DMS79 treated with DMSO at 0.1 percent for 48 hours (cell line): ENCODE measurements around the gene IL4.
"Not testable (repeated sequence)": the region's sequence is repeated elsewhere in the genome, so short reads cannot be mapped to it uniquely, and the experiment has no call there.

Source experiments
- DNase-seq: peaks from one replicate; lab custom pipeline; 2025; lab: John Stamatoyannopoulos, UW

The IL4 gene

DNA sequence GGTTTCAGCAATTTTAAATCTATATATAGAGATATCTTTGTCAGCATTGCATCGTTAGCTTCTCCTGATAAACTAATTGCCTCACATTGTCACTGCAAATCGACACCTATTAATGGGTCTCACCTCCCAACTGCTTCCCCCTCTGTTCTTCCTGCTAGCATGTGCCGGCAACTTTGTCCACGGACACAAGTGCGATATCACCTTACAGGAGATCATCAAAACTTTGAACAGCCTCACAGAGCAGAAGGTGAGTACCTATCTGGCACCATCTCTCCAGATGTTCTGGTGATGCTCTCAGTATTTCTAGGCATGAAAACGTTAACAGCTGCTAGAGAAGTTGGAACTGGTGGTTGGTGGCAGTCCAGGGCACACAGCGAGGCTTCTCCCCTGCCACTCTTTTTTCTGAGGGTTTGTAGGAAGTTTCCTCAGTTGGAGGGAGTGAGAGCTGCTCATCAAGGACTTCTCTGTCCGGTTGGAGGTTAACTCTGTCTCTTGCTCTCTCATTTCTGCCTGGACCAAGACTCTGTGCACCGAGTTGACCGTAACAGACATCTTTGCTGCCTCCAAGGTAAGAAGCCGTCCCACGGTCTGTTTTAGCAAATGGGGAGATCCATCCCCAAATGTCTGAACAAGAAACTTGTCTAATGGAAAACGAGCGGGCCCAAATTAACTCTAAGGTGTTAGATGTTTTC lies at the start of gene IL4:
Gene IL4 (plus strand): TSS at position 51 of the 692 bp plus-strand sequence. CDS start 62 bp downstream, at position 113.
- DNase-seq: no peak

DNA sequence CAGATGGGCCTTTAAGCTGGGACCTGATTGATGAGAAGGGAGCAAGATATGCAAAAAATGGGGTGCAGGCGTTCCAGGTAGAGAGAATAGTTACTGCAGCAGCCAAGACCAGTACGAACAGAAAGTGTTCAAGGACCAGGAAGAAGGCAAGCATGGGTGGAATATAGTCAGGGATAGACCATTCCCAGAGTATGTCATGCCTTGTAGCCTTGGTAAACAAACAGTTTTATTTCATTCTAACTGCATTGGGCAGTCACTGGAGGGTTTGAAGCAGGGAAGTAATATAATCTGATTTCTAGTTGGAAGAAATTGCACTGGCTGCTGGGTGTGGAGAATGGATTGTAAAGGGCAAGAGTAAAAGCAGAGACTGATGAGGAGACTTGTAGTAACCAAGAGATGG lies 46.3 kb upstream of the IL4 start:
- DNase-seq: no peak

DNA sequence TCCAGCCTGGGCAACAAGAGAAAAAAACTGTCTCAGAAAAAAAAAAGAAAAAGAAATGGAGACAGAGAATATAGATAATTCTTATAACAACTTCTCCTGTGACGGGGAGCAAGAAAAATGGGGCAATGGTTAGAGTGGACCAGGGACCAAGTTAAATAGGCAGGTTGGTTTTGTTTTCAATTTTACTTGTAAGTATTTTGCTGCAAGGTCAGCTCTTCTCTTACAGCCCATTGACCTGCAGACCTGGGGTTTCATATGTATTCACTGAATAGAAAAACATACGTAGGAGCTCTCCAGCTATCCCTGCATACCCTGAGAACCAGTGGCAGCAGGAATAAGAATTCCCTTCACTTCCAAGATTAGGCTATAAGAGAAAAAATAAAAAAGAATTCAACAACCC lies 45.0 kb upstream of the IL4 start:
- no peak for DNase-seq

DNA sequence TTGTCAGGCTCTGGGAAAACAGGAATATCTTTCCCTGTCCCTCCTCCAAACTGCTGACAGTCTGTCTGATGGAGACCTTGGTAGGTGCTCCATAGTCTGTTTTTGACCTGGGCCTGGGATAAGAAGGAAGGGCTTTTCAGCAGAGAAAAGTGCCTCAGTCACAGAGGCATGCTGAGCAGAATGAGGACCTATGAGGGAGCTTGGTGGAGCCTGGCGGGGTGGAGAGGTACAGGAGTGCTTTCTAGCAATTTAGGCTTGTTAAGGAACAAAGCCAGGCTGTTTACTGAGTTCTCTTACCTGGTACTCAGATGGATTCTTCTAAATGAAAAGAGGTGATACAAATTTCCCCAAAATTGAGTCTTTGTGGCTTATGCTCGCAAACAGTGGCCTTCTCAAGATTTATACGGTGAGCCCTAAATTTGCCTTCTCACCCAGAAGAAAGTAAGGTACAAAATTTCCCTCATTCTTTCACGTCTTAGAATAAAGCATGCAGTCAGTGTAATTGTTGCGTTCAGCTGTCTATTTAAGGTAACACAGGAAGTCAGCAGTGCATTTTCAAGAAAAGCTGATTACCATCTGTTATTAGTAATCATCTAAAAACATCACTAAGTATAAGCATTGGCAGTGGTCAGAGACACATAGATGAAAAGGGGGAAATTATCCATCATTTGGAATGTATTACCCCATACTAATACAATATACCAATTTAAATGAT lies 44.4 kb upstream of the IL4 start:
- no peak for DNase-seq

DNA sequence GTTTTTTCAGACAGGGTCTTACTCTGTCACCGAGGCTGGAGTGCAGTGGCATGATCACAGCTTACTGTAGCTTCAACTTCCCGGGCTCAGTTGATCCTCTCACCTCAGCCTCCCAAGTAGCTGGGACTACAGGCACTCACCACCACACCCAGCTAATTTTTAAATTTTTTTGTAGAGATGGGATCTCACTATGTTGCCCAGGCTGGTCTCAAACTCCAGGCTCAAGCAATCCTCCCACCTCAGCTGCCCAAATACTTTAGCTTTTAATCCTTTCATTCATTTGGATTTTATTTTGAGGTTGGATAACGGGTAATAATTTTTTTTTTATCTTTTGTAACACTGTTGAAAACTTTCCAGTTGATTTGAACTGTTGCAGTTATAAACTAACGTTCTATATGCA lies 40.2 kb upstream of the IL4 start:
- DNase-seq: not testable (repeated sequence)

DNA sequence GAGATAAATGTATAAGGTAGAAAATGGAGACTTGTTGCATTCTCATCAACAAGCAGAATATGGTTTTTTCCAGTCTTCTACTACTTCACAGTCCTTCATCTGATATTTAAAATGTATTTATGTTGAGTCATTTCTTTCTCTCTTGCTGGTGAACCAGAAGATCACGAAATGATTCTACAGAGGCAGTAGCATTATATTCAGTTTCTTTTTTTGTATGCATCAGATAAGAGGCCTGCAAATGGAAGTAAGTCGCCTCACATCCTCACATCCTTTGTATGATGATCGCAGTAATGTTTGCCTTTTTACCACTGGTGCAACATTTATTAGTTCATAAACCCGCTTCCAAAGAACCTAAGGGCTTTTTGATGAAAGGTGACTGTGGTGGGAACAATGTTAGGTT lies 37.9 kb upstream of the IL4 start:
- DNase-seq: no peak

DNA sequence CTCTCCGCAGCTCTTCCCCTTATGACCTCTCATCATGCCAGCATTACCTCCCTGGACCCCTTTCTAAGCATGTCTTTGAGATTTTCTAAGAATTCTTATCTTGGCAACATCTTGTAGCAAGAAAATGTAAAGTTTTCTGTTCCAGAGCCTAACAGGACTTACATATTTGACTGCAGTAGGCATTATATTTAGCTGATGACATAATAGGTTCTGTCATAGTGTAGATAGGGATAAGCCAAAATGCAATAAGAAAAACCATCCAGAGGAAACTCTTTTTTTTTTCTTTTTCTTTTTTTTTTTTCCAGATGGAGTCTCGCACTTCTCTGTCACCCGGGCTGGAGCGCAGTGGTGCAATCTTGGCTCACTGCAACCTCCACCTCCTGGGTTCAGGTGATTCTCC lies 36.5 kb upstream of the IL4 start:
- DNase-seq: no peak

DNA sequence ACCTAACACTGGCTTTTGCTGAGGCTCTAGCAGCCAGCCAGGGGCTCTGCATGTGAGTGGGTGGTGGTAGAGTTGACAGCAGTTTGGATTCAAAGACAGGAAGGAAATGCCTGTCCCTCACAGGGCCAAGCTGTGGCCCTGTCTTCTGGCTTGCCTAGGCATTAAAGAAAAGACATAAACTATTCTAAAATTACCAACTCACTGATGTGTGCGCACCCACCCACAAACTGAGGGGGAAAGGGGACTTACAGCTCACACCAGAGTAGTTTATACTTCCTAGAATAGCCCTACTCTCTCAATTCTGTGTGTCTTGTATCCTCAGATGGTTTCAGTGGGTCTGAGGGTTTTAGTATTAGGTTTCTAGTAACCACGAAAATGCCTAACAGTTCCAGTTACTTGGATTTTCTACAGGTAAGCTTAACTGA lies 34.1 kb upstream of the IL4 start:
- no peak for DNase-seq

DNA sequence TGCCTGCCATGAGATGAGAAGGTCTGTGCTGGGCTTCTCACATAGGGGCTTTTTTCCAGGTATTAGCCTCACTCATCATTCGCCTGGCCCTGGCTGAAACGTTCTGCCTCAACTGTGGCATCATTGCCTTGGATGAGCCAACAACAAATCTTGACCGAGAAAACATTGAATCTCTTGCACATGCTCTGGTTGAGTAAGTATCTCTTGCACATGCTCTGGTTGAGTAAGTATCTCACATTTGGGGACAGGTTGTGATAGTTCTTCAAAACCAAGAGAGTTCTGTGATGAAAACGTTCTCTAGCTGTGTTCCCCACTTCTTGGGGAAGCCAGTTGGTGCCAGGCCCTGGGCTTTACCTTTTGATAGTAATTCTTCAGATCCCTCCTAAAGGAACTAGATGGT lies 33.2 kb upstream of the IL4 start:
- no peak for DNase-seq

DNA sequence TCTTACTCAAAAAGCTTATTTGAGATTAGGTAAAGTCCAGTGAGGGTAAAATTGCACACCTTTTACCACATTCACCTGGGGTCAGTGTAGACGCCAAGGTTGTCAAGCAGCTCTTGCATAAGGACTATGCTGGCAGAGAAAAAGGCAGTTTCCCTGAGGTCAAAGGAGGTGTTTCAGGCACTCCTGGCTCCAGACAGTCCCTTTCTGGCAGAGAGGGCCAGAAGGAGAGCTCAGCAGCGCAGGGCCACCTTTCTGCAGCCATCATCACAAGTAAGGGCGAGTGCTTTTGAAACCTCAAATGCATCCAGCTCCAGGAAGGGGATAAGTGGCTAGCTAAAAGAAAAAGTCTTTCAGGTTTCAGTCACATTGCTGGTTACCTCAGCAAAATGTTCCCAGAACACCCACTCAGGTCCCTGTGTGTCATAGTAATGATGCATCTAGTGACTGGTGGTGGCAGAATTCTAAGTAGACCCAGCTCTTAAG lies 32.5 kb upstream of the IL4 start:
- no peak for DNase-seq

DNA sequence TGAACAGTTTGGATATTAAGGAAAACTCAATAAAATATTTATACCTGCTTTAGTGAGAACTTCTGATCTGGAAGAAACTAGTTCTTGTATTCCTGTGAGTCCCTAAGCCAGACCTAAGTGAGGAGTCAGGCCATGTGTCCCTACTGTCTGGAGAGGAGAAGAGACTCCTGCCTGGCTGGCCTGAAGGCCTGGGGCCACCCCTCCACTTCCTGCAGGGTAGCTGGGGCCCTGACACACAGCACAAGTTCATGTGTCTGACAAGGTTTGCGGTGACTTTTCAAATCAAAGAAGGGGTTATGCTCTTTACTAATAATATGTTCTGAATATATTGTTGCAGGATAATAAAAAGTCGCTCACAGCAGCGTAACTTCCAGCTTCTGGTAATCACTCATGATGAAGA lies 31.9 kb upstream of the IL4 start:
- no peak for DNase-seq

DNA sequence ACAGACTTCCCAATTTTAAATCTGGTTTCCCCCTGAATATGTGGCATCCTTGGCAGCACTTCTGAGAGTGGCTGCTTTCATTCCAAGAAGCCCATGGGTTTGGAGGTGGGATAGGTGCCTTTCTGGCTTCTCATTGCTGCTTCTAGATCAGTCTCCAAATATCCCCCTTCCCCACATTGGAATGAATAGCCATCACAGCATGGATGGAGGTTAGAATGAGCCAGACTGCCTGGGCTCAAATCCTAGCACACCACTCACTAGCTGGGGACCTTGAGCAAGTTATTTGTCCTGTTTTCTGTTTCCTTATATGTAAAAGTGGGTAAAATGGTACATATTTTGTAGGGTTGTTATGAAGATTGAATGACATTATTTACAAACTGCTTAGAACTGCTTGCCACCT lies 29.6 kb upstream of the IL4 start:
- DNase-seq: no peak

DNA sequence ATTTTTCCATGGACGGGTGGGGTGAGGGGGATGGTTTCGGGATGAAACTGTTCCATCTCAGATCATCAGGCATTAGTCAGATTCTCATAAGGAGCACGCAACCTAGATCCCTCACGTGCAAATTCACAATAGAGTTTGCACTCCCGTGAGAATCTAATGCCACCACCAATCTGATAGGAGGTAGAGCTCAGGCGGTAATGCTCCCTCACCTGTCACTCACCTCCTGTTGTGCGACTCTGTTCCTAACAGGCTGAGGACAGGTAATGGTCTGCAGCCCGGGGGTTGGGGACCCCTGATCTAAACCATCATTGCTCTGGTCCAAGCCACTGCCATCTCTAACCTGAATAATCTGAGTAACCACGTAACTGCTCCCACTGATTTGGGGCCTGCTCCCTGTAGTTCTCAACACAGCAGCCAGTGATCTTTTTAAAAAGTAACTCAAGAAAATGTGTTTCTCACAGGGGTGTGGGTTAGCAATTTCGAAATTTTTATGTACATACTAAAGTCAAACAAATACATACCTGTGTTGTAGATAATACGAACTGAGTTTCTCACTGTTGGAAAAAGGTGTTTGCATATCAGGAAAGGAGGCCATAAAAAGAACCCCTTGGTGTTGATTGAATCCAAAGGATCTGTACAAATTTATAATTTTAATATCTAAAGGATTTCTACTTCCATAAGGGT lies 27.1 kb upstream of the IL4 start:
- no peak for DNase-seq

DNA sequence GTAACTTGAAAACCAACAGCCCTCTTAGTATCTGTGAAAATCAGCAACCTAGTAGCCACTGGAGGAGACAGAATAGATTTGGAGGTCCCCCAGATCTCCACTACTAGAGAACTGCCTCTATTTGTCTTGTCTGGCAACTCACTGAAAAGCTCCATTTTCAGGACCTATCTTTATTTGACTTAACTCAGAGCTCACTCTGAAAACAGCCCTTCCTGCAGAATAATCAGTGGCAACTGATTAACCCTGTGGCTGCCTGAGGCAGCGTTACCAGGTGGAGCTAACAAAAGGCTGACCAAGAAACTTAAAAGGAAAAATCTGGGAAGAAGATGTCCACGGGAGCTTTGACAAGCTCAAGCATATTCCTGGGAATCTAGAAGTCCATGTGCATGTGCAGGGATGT lies 26.3 kb upstream of the IL4 start:
- no peak for DNase-seq

DNA sequence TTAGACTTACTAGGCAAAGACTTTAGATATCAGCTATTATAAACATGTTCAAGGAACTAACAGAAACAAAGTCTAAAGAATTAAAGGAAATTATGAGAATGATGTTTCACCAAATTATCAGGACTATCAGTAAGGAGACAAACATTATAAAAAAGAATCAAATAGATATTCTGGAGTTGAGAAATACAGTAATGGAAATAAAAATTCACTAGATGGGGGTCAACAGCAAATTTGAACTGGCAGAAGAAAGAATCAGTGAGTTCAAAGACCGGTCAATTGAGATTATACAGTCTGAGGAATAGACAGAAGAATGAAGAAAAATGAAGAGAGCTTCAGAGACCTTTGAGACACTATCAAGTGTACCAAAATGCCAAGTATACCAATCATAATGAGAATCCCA lies 25.4 kb upstream of the IL4 start:
- no peak for DNase-seq

DNA sequence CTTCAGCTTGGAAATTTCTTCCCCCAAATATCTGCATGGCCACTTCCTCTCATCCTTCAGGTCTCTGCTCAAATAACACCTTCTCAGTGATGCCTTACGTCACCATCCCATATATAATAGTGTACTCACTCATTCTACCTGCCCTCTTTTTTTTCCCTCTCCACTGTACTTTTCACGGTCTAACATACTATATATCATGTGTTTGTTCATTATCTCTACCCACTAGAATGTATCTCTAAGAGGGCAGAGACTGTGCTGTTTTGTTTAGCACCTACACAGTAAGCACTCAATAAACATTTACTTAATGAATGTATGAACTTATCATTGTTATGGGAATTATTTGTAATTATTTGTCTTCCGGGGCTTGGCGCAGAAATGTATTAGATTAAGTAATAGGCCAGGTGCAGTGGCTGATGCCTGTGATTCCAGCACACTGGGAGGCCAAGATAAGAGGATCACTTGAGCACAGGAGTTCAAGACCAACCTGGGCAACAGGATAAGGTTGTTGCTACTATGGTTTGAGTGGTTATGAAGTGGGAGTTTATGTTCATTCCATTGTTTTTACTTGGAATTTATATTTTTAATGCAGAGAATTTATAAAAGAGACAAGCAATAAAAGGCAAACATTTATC lies 21.8 kb upstream of the IL4 start:
- DNase-seq: no peak

DNA sequence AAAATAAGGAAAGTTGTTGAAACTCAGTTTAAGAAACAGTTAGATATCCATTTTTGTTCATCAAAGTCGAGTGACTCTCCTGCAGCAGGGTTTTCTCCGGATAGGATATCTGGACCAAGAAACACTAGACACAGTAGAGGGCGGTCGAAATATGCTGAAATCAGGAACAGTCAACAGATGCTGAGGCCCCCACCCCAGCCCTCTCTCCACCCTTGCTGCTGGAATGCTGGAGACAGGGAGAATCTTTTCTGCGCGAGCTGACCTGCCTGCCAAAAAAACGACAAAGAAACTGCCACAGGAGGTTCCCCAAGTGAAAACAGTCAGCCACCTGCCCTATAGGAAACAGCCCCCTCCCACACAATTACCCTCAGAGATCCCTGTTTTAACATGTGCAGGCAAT lies 20.1 kb upstream of the IL4 start:
- no peak for DNase-seq

DNA sequence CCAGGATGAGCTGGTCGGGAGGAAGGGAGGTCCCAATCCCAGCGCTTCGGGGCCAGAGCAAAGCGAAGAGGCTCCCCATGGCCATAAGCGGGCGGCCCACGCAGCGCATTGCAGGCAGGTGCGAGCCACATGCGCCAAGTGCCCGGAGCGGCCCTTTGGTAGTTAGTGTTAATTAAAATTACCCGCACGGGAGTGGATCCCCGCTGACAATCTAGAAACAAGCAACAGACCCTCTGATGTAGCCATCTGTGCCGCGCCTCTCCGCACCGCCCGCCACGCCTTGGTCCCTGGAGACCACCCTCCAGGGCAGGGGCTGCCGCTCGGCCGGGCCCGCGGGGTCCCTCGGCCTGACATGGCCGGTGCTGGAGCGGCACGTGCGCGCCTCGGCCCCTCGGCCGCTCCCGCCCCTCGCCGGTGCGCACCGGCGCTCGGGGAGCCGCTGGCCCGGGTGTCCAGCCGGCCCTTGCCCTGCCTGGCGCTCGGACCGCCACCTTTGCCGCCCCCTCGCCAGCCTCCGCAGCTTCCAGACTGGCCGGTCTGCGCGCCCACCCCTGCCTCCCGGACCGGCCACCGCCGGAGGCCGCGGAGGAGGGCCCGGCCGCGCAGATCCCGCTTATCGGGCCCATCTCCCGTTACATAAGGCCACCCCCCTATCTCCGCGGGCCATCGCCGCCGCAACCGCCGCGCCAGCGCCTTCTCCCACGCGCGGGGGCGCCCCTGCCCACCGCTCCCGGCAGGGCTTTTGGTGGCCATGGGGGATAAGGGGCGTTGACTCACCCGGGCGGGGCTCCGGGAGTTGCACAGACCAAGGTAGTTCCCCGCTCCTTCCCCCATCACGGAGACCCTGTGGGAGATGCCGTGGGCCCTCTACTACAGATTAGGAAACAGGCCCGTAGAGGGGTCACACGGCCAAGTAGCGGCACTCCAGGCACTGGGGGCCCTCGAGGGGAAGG lies 17.7 kb upstream of the IL4 start:
- no peak for DNase-seq

DNA sequence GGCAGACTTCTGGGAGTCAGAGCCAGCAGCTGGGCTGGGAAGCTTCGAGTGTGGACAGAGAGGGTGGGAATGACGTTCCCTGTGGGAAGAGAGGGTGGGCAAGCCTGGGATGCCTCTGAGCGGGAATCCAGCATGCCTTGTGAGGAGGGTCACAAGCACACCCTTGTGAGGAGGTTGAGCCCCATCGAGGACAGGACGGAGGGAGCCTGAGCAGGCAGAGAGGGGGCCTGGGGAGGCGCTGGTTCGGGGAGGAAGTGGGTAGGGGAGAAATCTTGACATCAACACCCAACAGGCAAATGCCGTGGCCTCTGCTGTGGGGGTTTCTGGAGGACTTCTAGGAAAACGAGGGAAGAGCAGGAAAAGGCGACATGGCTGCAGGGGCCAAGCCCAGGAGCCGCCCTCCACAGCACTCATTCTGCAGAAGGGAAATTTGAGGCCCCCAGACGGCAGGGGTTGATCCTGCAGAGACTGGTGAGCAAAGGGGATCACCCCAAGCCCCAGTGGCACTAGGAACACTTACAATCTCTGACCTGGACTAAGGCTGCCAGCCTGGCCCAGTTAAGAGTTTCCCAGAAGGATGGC lies 16.9 kb upstream of the IL4 start:
- DNase-seq: no peak

DNA sequence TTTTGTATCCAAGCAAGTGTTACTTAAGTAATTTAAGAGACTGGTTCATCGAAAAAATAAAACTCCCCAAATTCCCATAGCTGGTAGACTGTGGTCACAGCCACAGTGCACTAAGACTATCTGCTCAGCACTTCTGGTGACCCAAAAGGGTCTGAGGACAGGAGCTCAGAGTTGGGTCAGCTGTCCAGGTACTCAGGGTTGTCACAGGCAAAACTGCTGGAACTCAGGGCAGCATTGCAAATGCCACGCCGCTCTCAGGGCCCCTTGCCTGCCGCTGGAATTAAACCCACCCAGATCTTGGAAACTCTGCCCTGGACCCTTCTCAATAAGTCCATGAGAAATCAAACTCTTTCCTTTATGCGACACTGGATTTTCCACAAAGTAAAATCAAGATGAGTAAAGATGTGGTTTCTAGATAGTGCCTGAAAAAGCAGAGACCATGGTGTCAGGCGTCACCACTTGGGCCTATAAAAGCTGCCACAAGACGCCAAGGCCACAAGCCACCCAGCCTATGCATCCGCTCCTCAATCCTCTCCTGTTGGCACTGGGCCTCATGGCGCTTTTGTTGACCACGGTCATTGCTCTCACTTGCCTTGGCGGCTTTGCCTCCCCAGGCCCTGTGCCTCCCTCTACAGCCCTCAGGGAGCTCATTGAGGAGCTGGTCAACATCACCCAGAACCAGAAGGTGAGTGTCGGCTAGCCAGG lies 16.0 kb upstream of the IL4 start, which contains the start of gene IL13:
Gene IL13 (plus strand): TSS at position 498 of the 705 bp plus-strand sequence. CDS start 14 bp downstream, at position 512.
- no peak for DNase-seq
